Activated CD8-positive, alpha-beta memory T cell treated with anti-CD3 and anti-CD28 coated beads, Interleukin-2, amount 50 U/mL, for 1 hour (primary cell): ENCODE measurements around the gene ADGRG1.

Experiments used
- DNase-seq: peaks from one replicate; pipeline ENCODE4 v3.0.0-alpha.2; 2020; ENCODE audit errors: extremely low read depth

Gene ADGRG1

GRCh38 chr16:57620335-57621231 is 7.8 kb upstream of the ADGRG1 start:
- no peak for DNase-seq

- DNase-seq = no peak
These were observed 6.7 kb upstream of the ADGRG1 start for GRCh38 chr16:57621521-57622271.

- no peak for DNase-seq
These were observed 5.8 kb upstream of the ADGRG1 start for GRCh38 chr16:57622361-57623250.

- DNase-seq = no peak
These were observed 5.0 kb upstream of the ADGRG1 start for GRCh38 chr16:57623251-57624043.

- DNase-seq = no peak
These were observed 4.3 kb upstream of the ADGRG1 start for GRCh38 chr16:57624044-57624688.

GRCh38 chr16:57624806-57625500 is 3.5 kb upstream of the ADGRG1 start:
- no peak for DNase-seq

GRCh38 chr16:57626420-57627170 is 1.8 kb upstream of the ADGRG1 start:
- no peak for DNase-seq

- DNase-seq = no peak
These were observed 1.1 kb upstream of the ADGRG1 start for GRCh38 chr16:57627184-57627871.

- DNase-seq = no peak
These were observed 408 bp downstream of the ADGRG1 start for GRCh38 chr16:57628783-57629293.

- no peak for DNase-seq
These were observed 1.3 kb downstream of the ADGRG1 start for GRCh38 chr16:57629516-57630406.

- DNase-seq = no peak
These were observed 2.0 kb downstream of the ADGRG1 start for GRCh38 chr16:57630407-57630797.

GRCh38 chr16:57630931-57631845 is 2.8 kb downstream of the ADGRG1 start:
- DNase-seq = no peak

GRCh38 chr16:57632568-57632967 is 4.1 kb downstream of the ADGRG1 start:
- DNase-seq = no peak

- DNase-seq = no peak
These were observed 5.1 kb downstream of the ADGRG1 start for GRCh38 chr16:57633383-57634064.

GRCh38 chr16:57634171-57634570 is 5.7 kb downstream of the ADGRG1 start:
- no peak for DNase-seq
